ENCODE data around the gene PARD3B.

PARD3B gene

DNA sequence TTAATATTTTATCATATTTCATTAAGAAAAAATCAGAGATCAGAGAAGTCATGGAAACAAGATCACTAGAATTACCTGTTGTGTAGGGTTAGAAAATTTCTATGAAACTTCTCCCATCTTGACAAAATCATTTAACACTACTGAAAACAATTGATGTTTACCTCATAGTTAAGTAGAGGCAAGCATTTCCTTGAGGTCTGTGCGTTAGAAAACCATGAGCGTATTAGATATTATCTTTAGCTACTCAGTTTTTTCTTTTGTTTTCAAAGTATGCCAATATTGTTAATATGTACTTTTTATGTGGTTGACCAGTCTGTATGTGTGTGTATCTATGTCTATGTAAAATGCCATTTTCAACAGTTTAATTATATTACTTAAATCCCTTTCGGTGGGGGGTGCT, 335.7 kb downstream of the PARD3B start:
- Histone ChIP-seq H3K4me1 (ENCODE audit: control insufficient read depth in 1 of 2, insufficient read depth in 1 of 2, low read depth in 1 of 2, low read length in 1 of 2) (no peaks in the 10 kb centered on the region), H3K4me3 (ENCODE audit: low read depth in 1 of 2, low read length in 1 of 2) (no peak overlapping the region), H3K36me3 (no peaks in the 10 kb centered on the region), H3K27ac (no peak overlapping the region), H3K9me3 (no peaks in the 10 kb centered on the region), H3K27me3 (no peaks in the 10 kb centered on the region)
- TF ChIP-seq, protein P1, sequence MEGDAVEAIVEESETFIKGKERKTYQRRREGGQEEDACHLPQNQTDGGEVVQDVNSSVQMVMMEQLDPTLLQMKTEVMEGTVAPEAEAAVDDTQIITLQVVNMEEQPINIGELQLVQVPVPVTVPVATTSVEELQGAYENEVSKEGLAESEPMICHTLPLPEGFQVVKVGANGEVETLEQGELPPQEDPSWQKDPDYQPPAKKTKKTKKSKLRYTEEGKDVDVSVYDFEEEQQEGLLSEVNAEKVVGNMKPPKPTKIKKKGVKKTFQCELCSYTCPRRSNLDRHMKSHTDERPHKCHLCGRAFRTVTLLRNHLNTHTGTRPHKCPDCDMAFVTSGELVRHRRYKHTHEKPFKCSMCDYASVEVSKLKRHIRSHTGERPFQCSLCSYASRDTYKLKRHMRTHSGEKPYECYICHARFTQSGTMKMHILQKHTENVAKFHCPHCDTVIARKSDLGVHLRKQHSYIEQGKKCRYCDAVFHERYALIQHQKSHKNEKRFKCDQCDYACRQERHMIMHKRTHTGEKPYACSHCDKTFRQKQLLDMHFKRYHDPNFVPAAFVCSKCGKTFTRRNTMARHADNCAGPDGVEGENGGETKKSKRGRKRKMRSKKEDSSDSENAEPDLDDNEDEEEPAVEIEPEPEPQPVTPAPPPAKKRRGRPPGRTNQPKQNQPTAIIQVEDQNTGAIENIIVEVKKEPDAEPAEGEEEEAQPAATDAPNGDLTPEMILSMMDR (IDR thresholded peaks at IDR 0.05) = no peak

DNA sequence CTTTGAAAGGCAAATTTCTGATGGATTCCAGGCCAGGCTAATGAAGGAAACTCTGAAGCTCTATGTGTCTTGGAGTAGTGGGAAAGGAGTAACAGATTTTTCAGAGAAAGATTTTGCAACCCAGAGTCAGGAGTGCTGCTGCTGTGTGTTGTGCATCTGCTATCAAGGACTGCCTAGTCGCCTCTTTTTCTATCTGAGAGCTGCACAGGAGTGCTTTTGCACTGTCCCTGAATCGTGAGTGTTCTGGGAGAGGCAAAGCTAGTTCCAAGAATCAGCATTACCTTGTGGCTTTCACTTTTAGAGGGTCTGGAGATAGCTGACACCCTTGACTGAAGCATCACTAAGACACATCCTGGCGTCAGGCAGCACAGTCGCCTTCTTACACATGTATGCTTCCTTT, 336.4 kb downstream of the PARD3B start:
- Histone ChIP-seq H3K9me3 (no peaks in the 10 kb centered on the region), H3K27ac (no peak overlapping the region), H3K27me3 (no peaks in the 10 kb centered on the region), H3K4me1 (ENCODE audit: control insufficient read depth in 1 of 2, insufficient read depth in 1 of 2, low read depth in 1 of 2, low read length in 1 of 2) (no peaks in the 10 kb centered on the region), H3K36me3 (no peaks in the 10 kb centered on the region), H3K4me3 (ENCODE audit: low read depth in 1 of 2, low read length in 1 of 2) (no peak overlapping the region)
- TF ChIP-seq, protein P1 (IDR thresholded peaks at IDR 0.05) = no peak

DNA sequence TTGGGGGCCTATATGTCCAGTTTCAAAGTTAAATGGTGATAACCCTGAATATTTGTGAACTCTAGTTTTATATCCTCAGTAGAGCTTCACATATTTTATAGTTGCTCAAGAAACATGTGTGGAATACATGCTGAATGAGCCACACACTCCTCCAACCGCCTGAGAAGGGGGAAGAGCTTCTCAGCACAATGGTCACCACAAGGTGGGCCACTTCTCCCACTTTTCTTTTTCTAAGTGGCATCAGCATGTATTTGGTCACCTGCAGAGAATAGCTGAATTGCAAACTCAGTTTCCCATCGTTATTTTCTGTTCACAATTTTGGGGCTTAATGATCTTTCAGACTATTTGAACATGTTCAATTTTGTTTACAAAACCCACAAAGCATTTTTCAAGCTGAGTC, 340.5 kb downstream of the PARD3B start:
- TF ChIP-seq, protein P1 (IDR thresholded peaks at IDR 0.05) = no peak
- no peak overlapping the region for H3K27ac ChIP-seq
- H3K9me3 ChIP-seq = no peaks in the 10 kb centered on the region
- H3K27me3 ChIP-seq = no peaks in the 10 kb centered on the region
- H3K4me3 ChIP-seq (ENCODE audit: low read depth in 1 of 2, low read length in 1 of 2) = no peak overlapping the region
- H3K4me1 ChIP-seq (ENCODE audit: control insufficient read depth in 1 of 2, insufficient read depth in 1 of 2, low read depth in 1 of 2, low read length in 1 of 2) = no peaks in the 10 kb centered on the region
- H3K36me3 ChIP-seq = no peaks in the 10 kb centered on the region

DNA sequence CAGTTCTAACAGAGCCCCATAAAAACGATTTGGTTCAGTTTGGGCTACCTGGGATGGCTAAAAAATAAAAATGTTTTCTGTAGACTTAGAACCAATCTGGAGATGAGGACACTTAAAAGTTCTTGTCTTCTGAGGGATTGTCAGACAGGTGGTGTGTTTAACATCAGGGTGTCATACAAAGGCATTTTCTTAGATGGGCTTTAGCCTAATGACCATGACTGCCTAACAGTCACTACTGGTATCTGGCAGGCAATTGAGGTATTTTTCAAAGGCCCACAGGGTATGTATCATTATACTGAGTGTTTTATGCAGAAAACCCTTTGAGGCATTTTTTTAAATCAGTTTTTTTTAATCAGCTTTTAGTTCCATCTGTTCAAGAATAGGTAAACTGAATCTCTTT, 341.4 kb downstream of the PARD3B start:
- Histone ChIP-seq H3K4me1 (ENCODE audit: control insufficient read depth in 1 of 2, insufficient read depth in 1 of 2, low read depth in 1 of 2, low read length in 1 of 2) (no peaks in the 10 kb centered on the region), H3K27ac (no peak overlapping the region), H3K27me3 (no peaks in the 10 kb centered on the region), H3K9me3 (no peaks in the 10 kb centered on the region), H3K4me3 (ENCODE audit: low read depth in 1 of 2, low read length in 1 of 2) (no peak overlapping the region), H3K36me3 (no peaks in the 10 kb centered on the region)
- TF ChIP-seq, protein P1 (IDR thresholded peaks at IDR 0.05) = no peak

DNA sequence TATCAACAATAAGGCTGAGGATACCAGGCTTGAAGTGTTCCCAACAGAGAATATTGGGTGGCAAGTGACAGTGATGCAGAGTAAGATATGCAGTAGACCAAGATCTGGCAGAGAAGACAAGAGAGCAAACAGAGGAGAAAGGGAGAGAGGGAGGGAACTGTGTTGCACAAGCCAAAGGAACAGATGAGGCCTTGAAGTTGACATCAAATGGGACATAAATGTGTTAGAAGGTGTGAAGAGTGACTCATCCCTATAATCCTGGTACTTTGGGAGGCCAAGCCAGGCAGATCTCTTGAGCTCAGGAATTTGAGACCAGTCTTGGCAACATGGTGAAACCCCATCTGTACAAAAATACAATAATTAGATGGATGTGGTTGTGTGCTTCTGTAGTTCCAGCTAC, 342.9 kb downstream of the PARD3B start:
- Histone ChIP-seq H3K36me3 (no peaks in the 10 kb centered on the region), H3K27ac (no peak overlapping the region), H3K9me3 (no peaks in the 10 kb centered on the region), H3K4me1 (ENCODE audit: control insufficient read depth in 1 of 2, insufficient read depth in 1 of 2, low read depth in 1 of 2, low read length in 1 of 2) (no peaks in the 10 kb centered on the region), H3K4me3 (ENCODE audit: low read depth in 1 of 2, low read length in 1 of 2) (no peak overlapping the region), H3K27me3 (no peaks in the 10 kb centered on the region)
- TF ChIP-seq, protein P1 (IDR thresholded peaks at IDR 0.05) = no peak

DNA sequence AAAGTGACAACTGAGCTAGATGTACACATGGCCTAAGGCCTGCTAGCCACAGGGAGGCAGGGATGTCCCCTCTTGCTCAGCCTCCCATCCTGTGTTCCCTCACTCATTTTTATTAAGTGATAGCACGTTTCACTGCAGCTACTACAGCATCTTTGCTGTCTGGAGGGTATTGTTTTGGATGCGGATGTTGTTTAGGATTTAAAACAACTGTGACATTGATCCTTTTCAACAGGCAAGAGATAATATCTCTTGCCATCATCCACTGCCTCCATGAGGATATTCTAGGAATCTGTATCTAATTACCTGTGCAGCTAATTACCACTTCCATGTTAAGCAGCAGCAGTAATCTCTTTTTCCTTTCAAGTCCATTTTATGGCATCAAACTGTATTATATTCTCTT, 345.4 kb downstream of the PARD3B start:
- Histone ChIP-seq H3K4me1 (ENCODE audit: control insufficient read depth in 1 of 2, insufficient read depth in 1 of 2, low read depth in 1 of 2, low read length in 1 of 2) (no peaks in the 10 kb centered on the region), H3K27ac (no peak overlapping the region), H3K27me3 (no peaks in the 10 kb centered on the region), H3K4me3 (ENCODE audit: low read depth in 1 of 2, low read length in 1 of 2) (no peak overlapping the region), H3K36me3 (no peaks in the 10 kb centered on the region), H3K9me3 (no peaks in the 10 kb centered on the region)
- TF ChIP-seq, protein P1 (IDR thresholded peaks at IDR 0.05) = no peak
